Measurements from ENCODE around the gene PTPRR. TPM values are rescaled to one million over a fixed set of nuclear protein-coding genes. Genes with fewer than 3 reads are reported as not detected.

The PTPRR gene
- total and polyA plus RNA-seq, 2 donors (not counting 1 experiment from before 2014, with no cell fraction given), result not detected

GRCh38 chr12:70598467-70599193, 321.9 kb downstream of the PTPRR start:
- no peak overlapping the region for H3K27ac ChIP-seq (ENCODE audit: low read length in 2 of 2)
- no peak for TF ChIP-seq EZH2 (IDR thresholded peaks at IDR 0.05; ENCODE audit: borderline replicate concordance, insufficient read depth, low read depth, low read length, poor library complexity, severe bottlenecking)
- no peak for TF ChIP-seq CTCF (IDR thresholded peaks at IDR 0.05)
- ATAC-seq (ENCODE audit: low read depth), result no peak
- H3K9me3 Mint-ChIP-seq (ENCODE audit: insufficient read depth), result no peaks in the 10 kb centered on the region
- no peaks in the 10 kb centered on the region for H4K20me1 ChIP-seq (ENCODE audit: control insufficient read depth, insufficient read depth, low read length, poor library complexity, severe bottlenecking)
- H3K9ac ChIP-seq (ENCODE audit: low read length), result no peak overlapping the region
- POLR2A ChIA-PET, result no interaction called here
- H3K36me3 ChIP-seq (replicated peaks in 1 of 2; ENCODE audit: control extremely low read depth in 1 of 2, control insufficient read depth in 1 of 2, extremely low read depth in 1 of 2, insufficient read depth in 2 of 2, low read length in 1 of 2), result no peaks in the 10 kb centered on the region
- 100% methylated on average over 2 of the region's 4 CpGs for WGBS (ENCODE audit: insufficient coverage)
- DNase-seq, result no peak
- intact Hi-C loops (cut with micrococcal nuclease), result no loop called here
- CTCF ChIA-PET, result interaction anchor here (1.0 kb wide), 2 partner anchors 20 to 22 kb away, joined by 3 to 4 read pairs; no protein-coding TSS in a partner anchor
- no peak overlapping the region for H3K4me2 ChIP-seq (replicated peaks; ENCODE audit: low read depth, low read length, poor library complexity, severe bottlenecking)
- no peaks in the 10 kb centered on the region for H3K27me3 ChIP-seq (replicated peaks in 1 of 4; ENCODE audit: control extremely low read depth in 1 of 4, control insufficient read depth in 3 of 4, insufficient read depth in 4 of 4, low read length in 3 of 4)
- no peak overlapping the region for H2AFZ ChIP-seq (ENCODE audit: insufficient read depth, low read depth, low read length, poor library complexity, severe bottlenecking)
- H3K79me2 ChIP-seq (ENCODE audit: control insufficient read depth, insufficient read depth, low read length), result no peaks in the 10 kb centered on the region
- no peaks in the 10 kb centered on the region for H3K9me3 ChIP-seq (ENCODE audit: control extremely low read depth in 1 of 3, control insufficient read depth in 2 of 3, insufficient read depth in 1 of 3, low read length in 2 of 3)
- H3K4me1 Mint-ChIP-seq, result no peaks in the 10 kb centered on the region
- H3K27ac Mint-ChIP-seq, result no peak overlapping the region
- H3K4me1 ChIP-seq (ENCODE audit: control insufficient read depth in 2 of 2, insufficient read depth in 2 of 2, low read length in 2 of 2), result no peaks in the 10 kb centered on the region
- H3K4me3 ChIP-seq (ENCODE audit: control extremely low read depth in 1 of 5, extremely low read depth in 1 of 5, insufficient read depth in 1 of 5, low read depth in 2 of 5, low read length in 4 of 5), result no peak overlapping the region
- H3K4me3 Mint-ChIP-seq, result no peak overlapping the region
- peaks cover 11% of the 10 kb centered on the region for H3K27me3 Mint-ChIP-seq

- ChIA-PET POLR2A (no interaction called here), CTCF (no interaction called here)
- WGBS (ENCODE audit: insufficient coverage), result no CpG with 5 or more reads among the region's 2 CpGs
- ATAC-seq (ENCODE audit: low read depth) (no peak), DNase-seq (no peak)
- Histone ChIP-seq H4K20me1 (ENCODE audit: control insufficient read depth, insufficient read depth, low read length, poor library complexity, severe bottlenecking) (no peaks in the 10 kb centered on the region), H3K9me3 (ENCODE audit: control extremely low read depth in 1 of 3, control insufficient read depth in 2 of 3, insufficient read depth in 1 of 3, low read length in 2 of 3) (no peaks in the 10 kb centered on the region), H3K79me2 (ENCODE audit: control insufficient read depth, insufficient read depth, low read length) (no peaks in the 10 kb centered on the region), H3K4me1 (ENCODE audit: control insufficient read depth in 2 of 2, insufficient read depth in 2 of 2, low read length in 2 of 2) (no peaks in the 10 kb centered on the region), H3K27ac (ENCODE audit: low read length in 2 of 2) (no peak overlapping the region), H3K9ac (ENCODE audit: low read length) (no peak overlapping the region), H3K4me3 (ENCODE audit: control extremely low read depth in 1 of 5, extremely low read depth in 1 of 5, insufficient read depth in 1 of 5, low read depth in 2 of 5, low read length in 4 of 5) (no peak overlapping the region), H3K4me2 (replicated peaks; ENCODE audit: low read depth, low read length, poor library complexity, severe bottlenecking) (no peak overlapping the region), H3K36me3 (replicated peaks in 1 of 2; ENCODE audit: control extremely low read depth in 1 of 2, control insufficient read depth in 1 of 2, extremely low read depth in 1 of 2, insufficient read depth in 2 of 2, low read length in 1 of 2) (no peaks in the 10 kb centered on the region), H3K27me3 (replicated peaks in 1 of 4; ENCODE audit: control extremely low read depth in 1 of 4, control insufficient read depth in 3 of 4, insufficient read depth in 4 of 4, low read length in 3 of 4) (no peaks in the 10 kb centered on the region), H2AFZ (ENCODE audit: insufficient read depth, low read depth, low read length, poor library complexity, severe bottlenecking) (no peak overlapping the region)
- H3K9me3 Mint-ChIP-seq (ENCODE audit: insufficient read depth), result no peaks in the 10 kb centered on the region
- no peak overlapping the region for H3K4me3 Mint-ChIP-seq
- no peak overlapping the region for H3K27ac Mint-ChIP-seq
- no peaks in the 10 kb centered on the region for H3K4me1 Mint-ChIP-seq
- peaks cover 12% of the 10 kb centered on the region for H3K27me3 Mint-ChIP-seq
- intact Hi-C loops (cut with micrococcal nuclease), result no loop called here
- TF ChIP-seq CTCF (IDR thresholded peaks at IDR 0.05), result no peak
- no peak for TF ChIP-seq EZH2 (IDR thresholded peaks at IDR 0.05; ENCODE audit: borderline replicate concordance, insufficient read depth, low read depth, low read length, poor library complexity, severe bottlenecking)
Observed at GRCh38 chr12:70592664-70593063, 327.9 kb downstream of the PTPRR start.

Measured in B cell (primary cell).